Measurements from ENCODE around the gene TEX29. TPM values are rescaled to one million over a fixed set of nuclear protein-coding genes. Genes with fewer than 3 reads are reported as not detected.

The TEX29 gene
- total RNA-seq, 1 donor from 2014 or later: 0.70 TPM

DNA sequence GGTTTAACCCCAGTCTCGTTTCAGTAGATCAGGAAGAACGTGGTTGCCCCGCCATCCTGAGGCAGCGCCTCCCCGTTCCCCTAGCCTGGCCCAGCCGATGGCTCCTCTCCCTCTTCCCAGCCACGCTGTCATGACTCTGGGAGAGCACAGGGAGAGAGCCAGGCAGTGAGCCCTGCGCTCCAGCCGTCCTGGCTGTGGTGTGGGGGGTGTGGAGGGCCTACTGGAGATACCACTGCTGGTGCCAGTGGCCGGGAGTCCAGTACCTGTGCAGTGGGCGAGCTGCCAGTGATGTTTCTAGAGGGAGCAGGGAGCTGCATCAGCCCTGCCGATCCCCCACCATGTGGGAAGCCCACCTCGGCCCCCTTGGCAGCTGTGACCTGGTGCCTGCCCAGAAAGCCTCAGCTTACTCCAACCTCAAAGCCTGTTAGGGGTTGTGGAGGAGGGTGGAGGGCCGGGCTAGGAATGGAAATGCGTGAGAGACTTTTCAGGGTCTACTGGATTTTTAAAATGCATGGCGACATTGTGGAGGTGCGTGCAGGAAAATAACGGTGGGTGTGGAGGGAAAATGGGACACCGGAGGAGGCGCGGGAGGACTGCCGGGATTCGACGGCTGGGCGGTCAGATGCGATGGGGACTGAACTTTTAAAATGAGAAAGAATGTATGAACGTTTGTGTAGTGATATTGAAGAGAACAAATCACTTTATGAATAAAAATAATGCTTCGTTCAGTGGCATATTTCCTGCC, 4.9 kb downstream of the TEX29 start:
- H3K36me3 Mint-ChIP-seq (ENCODE audit: low read depth): peaks cover 7% of the 10 kb centered on the region
- no peaks in the 10 kb centered on the region for H3K4me1 Mint-ChIP-seq (ENCODE audit: low read depth)
- TF ChIP-seq, protein P1, sequence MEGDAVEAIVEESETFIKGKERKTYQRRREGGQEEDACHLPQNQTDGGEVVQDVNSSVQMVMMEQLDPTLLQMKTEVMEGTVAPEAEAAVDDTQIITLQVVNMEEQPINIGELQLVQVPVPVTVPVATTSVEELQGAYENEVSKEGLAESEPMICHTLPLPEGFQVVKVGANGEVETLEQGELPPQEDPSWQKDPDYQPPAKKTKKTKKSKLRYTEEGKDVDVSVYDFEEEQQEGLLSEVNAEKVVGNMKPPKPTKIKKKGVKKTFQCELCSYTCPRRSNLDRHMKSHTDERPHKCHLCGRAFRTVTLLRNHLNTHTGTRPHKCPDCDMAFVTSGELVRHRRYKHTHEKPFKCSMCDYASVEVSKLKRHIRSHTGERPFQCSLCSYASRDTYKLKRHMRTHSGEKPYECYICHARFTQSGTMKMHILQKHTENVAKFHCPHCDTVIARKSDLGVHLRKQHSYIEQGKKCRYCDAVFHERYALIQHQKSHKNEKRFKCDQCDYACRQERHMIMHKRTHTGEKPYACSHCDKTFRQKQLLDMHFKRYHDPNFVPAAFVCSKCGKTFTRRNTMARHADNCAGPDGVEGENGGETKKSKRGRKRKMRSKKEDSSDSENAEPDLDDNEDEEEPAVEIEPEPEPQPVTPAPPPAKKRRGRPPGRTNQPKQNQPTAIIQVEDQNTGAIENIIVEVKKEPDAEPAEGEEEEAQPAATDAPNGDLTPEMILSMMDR (IDR thresholded peaks at IDR 0.05): no peak
- H3K27me3 Mint-ChIP-seq (ENCODE audit: low read depth): no peaks in the 10 kb centered on the region
- H3K27ac Mint-ChIP-seq (ENCODE audit: unreplicated experiment): no peak overlapping the region
- H3K4me3 Mint-ChIP-seq (ENCODE audit: unreplicated experiment): no peak overlapping the region
- no peak for DNase-seq (ENCODE audit: low spot score)
- no peaks in the 10 kb centered on the region for H3K9me3 Mint-ChIP-seq (ENCODE audit: low read depth)

DNA sequence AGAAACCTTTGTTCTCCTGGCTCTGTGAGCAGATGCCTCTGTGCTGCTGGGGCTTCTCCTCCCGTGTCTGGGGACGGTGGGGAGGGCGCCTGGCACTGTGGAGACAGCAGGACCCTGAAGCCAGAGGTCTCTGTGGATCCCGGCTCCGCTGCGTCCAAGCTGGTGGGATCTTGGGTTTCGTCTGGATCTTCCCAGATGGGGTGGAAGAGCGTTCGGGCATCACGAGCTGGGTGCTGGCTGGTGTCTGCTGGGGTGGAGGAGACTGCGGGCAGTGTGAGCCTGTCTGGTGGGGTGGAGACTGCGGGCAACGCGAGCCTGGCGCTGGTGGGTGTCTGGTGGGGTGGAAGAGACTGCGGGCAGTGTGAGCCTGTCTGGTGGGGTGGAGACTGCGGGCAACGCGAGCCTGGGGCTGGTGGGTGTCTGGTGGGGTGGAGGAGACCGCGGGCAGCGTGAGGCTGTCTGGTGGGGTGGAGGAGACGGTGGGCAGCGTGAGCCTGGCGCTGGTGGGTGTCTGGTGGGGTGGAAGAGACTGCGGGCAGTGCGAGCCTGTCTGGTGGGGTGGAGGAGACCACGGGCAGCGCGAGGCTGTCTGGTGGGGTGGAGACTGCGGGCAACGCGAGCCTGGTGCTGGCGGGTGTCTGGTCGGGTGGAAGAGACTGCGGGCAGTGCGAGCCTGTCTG, 5.6 kb downstream of the TEX29 start:
- Mint-ChIP-seq H3K9me3 (ENCODE audit: low read depth) (no peaks in the 10 kb centered on the region), H3K27me3 (ENCODE audit: low read depth) (no peaks in the 10 kb centered on the region), H3K27ac (ENCODE audit: unreplicated experiment) (no peak overlapping the region), H3K4me1 (ENCODE audit: low read depth) (no peaks in the 10 kb centered on the region), H3K4me3 (ENCODE audit: unreplicated experiment) (no peak overlapping the region), H3K36me3 (ENCODE audit: low read depth) (peaks cover 11% of the 10 kb centered on the region)
- TF ChIP-seq, protein P1 (IDR thresholded peaks at IDR 0.05): no peak
- DNase-seq (ENCODE audit: low spot score): no peak

DNA sequence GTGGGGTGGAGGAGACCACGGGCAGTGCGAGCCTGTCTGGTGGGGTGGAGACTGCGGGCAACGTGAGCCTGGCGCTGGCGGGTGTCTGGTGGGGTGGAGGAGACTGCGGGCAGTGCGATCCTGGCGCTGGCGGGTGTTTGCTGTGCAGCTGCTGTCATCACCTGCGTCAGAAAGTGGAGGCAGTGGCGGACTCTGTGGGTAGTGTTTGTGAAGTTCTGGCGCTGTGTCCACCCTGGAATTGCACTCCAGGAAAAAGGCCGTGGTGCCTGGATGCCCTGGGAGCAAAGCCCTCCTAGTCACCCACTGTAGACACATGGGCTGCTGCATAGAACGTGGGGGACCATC, 6.2 kb downstream of the TEX29 start:
- no peak for DNase-seq (ENCODE audit: low spot score)
- no peak overlapping the region for H3K27ac Mint-ChIP-seq (ENCODE audit: unreplicated experiment)
- H3K4me1 Mint-ChIP-seq (ENCODE audit: low read depth): no peaks in the 10 kb centered on the region
- TF ChIP-seq, protein P1 (IDR thresholded peaks at IDR 0.05): no peak
- H3K36me3 Mint-ChIP-seq (ENCODE audit: low read depth): peaks cover 11% of the 10 kb centered on the region
- no peaks in the 10 kb centered on the region for H3K27me3 Mint-ChIP-seq (ENCODE audit: low read depth)
- no peaks in the 10 kb centered on the region for H3K9me3 Mint-ChIP-seq (ENCODE audit: low read depth)
- no peak overlapping the region for H3K4me3 Mint-ChIP-seq (ENCODE audit: unreplicated experiment)

DNA sequence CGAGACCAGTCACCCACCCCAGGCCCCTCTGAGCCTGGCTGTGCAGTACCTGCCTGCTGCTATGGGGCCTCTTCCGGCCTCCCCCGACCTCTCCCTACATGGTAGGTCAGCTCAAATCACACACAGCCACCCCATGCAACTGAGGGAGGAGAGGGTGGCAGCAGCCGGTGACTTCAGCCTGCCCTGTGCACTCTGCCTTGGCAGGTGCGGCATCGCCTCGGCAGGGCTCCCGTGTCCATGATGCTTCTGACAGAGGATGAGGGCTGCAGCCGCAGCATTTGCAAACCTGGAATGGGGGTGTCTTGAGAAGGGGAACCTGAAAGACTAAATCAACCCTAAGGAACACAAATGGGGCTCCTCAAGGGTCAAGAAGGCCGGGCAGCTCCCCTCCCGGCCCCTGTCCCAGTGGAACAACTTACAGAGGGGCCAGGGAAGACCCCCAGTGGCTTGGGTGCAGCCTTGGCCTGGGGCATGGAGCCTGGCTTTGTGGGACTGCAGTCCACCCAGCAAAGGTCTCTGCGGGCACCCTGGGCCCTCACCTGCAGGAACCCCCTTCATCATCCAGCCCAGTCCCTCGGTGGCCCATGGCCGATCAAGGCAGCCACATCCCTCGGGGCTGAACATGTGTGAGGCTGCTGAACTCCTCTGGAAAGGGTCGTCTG, 6.7 kb downstream of the TEX29 start:
- TF ChIP-seq, protein P1 (IDR thresholded peaks at IDR 0.05): no peak
- H3K4me3 Mint-ChIP-seq (ENCODE audit: unreplicated experiment): no peak overlapping the region

DNA sequence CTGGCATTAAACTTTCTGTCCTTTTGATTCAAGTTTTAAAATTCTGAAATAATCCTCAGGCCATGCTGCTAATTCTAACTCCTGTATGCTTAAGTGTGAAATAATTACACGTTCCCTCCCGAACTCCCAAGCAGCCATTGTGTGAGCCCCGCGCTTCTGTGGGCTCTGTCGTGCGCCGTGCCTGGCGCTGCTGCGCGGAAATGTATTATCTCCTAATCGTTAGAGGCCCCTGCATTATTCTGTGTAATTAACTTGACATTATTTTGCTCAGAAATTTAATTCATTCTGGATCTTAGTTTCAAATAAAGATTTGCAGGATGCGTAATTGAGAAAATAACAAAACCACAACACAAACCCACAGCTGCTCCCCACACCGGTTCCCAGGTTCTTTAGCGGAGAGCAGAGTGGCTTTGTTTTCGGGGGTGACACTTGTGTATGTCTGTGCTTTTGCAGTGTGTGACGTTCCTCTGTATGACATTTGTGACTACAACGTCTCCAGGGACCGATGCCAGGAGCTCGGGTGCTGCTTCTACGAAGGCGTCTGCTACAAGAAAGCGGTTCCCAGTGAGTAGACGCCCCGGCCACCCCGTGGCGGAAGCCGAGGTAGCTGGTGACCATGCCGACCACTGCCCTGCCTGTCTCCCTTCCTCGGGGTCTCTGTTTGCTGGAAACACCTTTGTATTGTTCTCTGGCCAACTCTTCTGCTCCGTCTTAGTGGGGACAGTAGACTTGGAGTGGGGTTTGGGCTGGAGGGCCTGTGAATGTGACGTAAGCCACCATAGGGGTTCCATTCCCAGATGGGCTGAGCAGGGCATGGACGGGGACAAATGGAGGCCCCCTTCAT, 7.5 kb downstream of the TEX29 start:
- Mint-ChIP-seq H3K4me1 (ENCODE audit: low read depth) (no peaks in the 10 kb centered on the region), H3K27ac (ENCODE audit: unreplicated experiment) (no peak overlapping the region), H3K36me3 (ENCODE audit: low read depth) (peaks cover 15% of the 10 kb centered on the region), H3K4me3 (ENCODE audit: unreplicated experiment) (no peak overlapping the region), H3K9me3 (ENCODE audit: low read depth) (no peaks in the 10 kb centered on the region), H3K27me3 (ENCODE audit: low read depth) (no peaks in the 10 kb centered on the region)
- TF ChIP-seq, protein P1 (IDR thresholded peaks at IDR 0.05): no peak
- no peak for DNase-seq (ENCODE audit: low spot score)

More for the DNA sequence above, 6.7 kb downstream of the TEX29 start:
- no peaks in the 10 kb centered on the region for H3K4me1 Mint-ChIP-seq (ENCODE audit: low read depth)
- H3K27ac Mint-ChIP-seq (ENCODE audit: unreplicated experiment): no peak overlapping the region
- no peaks in the 10 kb centered on the region for H3K9me3 Mint-ChIP-seq (ENCODE audit: low read depth)
- no peak for DNase-seq (ENCODE audit: low spot score)
- H3K36me3 Mint-ChIP-seq (ENCODE audit: low read depth): peaks cover 14% of the 10 kb centered on the region
- H3K27me3 Mint-ChIP-seq (ENCODE audit: low read depth): no peaks in the 10 kb centered on the region
